ENCODE data around the gene MAP3K7. TPM values are rescaled to one million over a fixed set of nuclear protein-coding genes. Genes with fewer than 3 reads are reported as not detected.

MAP3K7 gene
- total and polyA plus RNA-seq, 2 of the 4 experiments (the other 2 are of a cell fraction): 26.5 to 29.9 TPM

DNA sequence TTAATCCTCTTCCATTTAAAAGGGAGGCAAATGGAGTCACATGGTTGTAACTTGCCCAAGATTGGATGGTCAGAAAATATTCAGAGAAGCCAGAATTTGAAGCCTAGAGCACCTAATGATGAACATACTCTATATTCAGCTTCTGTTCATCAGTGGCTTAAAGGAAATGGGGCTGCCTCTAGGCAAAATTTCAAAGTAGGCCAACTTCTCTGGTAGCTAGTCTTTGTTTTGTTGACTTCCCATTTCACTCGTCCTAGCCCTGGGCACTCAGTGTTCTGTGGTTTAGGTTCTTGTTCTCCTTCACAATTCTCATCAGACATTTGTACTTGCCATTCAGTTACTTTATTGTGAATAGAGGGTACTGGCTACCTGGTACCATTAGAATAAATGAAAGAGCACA is 13.2 kb downstream of the MAP3K7 start:
- no peak overlapping the region for H3K4me3 ChIP-seq (ENCODE audit: insufficient read depth, low read depth, low read length)
- no peak overlapping the region for H3K4ac ChIP-seq (ENCODE audit: low read depth, low read length)
- no CpG with 5 or more reads among the region's 1 CpG for WGBS, 2 experiments (ENCODE audit: extremely low coverage in 2 of 2, insufficient read length in 1 of 2)
- dilution Hi-C loops (cut with HindIII; ENCODE audit: low sequenced_read_pairs, unreplicated experiment): no loop called here
- H3K9me3 ChIP-seq (ENCODE audit: control insufficient read depth, insufficient read depth, low read length): no peaks in the 10 kb centered on the region
- no peak overlapping the region for H3K4me2 ChIP-seq (ENCODE audit: low read depth, low read length)
- H3K27me3 ChIP-seq (ENCODE audit: control insufficient read depth, insufficient read depth, low read length): no peaks in the 10 kb centered on the region
- peaks cover 37% of the 10 kb centered on the region for H4K20me1 ChIP-seq (ENCODE audit: insufficient read depth, low read length)
- TF ChIP-seq RCOR1 (IDR thresholded peaks at IDR 0.05; ENCODE audit: insufficient replicate concordance, low read length): no peak
- no peak for TF ChIP-seq SMC3 (IDR thresholded peaks at IDR 0.05; ENCODE audit: low read depth, low read length)
- no peak for TF ChIP-seq MXI1 (IDR thresholded peaks at IDR 0.05; ENCODE audit: borderline replicate concordance, low read depth, low read length)
- TF ChIP-seq FOS (IDR thresholded peaks at IDR 0.05; ENCODE audit: low read depth, low read length): no peak
- no peak for TF ChIP-seq CHD1 (IDR thresholded peaks at IDR 0.05; ENCODE audit: low read depth, low read length)
- TF ChIP-seq, protein P1, sequence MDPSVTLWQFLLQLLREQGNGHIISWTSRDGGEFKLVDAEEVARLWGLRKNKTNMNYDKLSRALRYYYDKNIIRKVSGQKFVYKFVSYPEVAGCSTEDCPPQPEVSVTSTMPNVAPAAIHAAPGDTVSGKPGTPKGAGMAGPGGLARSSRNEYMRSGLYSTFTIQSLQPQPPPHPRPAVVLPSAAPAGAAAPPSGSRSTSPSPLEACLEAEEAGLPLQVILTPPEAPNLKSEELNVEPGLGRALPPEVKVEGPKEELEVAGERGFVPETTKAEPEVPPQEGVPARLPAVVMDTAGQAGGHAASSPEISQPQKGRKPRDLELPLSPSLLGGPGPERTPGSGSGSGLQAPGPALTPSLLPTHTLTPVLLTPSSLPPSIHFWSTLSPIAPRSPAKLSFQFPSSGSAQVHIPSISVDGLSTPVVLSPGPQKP (IDR thresholded peaks at IDR 0.05; ENCODE audit: borderline replicate concordance, low read depth, low read length): no peak
- TF ChIP-seq MAFK (IDR thresholded peaks at IDR 0.05; ENCODE audit: low read depth, low read length): no peak
- no peak for TF ChIP-seq NFE2L2 (IDR thresholded peaks at IDR 0.05; ENCODE audit: low read depth, low read length)
- TF ChIP-seq, protein P2, sequence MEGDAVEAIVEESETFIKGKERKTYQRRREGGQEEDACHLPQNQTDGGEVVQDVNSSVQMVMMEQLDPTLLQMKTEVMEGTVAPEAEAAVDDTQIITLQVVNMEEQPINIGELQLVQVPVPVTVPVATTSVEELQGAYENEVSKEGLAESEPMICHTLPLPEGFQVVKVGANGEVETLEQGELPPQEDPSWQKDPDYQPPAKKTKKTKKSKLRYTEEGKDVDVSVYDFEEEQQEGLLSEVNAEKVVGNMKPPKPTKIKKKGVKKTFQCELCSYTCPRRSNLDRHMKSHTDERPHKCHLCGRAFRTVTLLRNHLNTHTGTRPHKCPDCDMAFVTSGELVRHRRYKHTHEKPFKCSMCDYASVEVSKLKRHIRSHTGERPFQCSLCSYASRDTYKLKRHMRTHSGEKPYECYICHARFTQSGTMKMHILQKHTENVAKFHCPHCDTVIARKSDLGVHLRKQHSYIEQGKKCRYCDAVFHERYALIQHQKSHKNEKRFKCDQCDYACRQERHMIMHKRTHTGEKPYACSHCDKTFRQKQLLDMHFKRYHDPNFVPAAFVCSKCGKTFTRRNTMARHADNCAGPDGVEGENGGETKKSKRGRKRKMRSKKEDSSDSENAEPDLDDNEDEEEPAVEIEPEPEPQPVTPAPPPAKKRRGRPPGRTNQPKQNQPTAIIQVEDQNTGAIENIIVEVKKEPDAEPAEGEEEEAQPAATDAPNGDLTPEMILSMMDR (conservative IDR thresholded peaks at IDR 0.05; ENCODE audit: low read depth, low read length): no peak
- TF ChIP-seq POLR2A (IDR thresholded peaks at IDR 0.05; ENCODE audit: low read depth, low read length): no peak
- no peak for TF ChIP-seq RFX5 (IDR thresholded peaks at IDR 0.05; ENCODE audit: low read depth, low read length)
- TF ChIP-seq, protein P3, sequence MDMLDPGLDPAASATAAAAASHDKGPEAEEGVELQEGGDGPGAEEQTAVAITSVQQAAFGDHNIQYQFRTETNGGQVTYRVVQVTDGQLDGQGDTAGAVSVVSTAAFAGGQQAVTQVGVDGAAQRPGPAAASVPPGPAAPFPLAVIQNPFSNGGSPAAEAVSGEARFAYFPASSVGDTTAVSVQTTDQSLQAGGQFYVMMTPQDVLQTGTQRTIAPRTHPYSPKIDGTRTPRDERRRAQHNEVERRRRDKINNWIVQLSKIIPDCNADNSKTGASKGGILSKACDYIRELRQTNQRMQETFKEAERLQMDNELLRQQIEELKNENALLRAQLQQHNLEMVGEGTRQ (IDR thresholded peaks at IDR 0.05; ENCODE audit: low read depth, low read length): no peak
- peaks cover 4% of the 10 kb centered on the region; the same call in 1 of the 2 replicates for H3K4me1 ChIP-seq (ENCODE audit: control insufficient read depth, insufficient read depth, low read length)
- peaks cover 11% of the 10 kb centered on the region; the same call in 1 of the 2 replicates for H3K9me1 ChIP-seq (ENCODE audit: insufficient read depth, low read length)
- no peak overlapping the region for H2AK5ac ChIP-seq (ENCODE audit: low read depth, low read length)
- ChIA-PET POLR2A (ENCODE audit: unreplicated experiment) (no interaction called here), CTCF (interaction anchor here (0.7 kb wide), 1 partner anchor 615 kb away, joined by 3 read pairs; no protein-coding TSS in a partner anchor)
- H3K14ac ChIP-seq (replicated peaks; ENCODE audit: low read depth, low read length): no peak overlapping the region
- no peak for DNase-seq
- H3K56ac ChIP-seq (ENCODE audit: extremely low read depth, insufficient read depth, low read length): no peak overlapping the region
- no peak overlapping the region for H2BK15ac ChIP-seq (ENCODE audit: low read depth, low read length)
- BruUV-seq (replicated peaks): no TSS peak
- no peak overlapping the region for H2BK120ac ChIP-seq (ENCODE audit: low read depth, low read length)
- no peak overlapping the region for H2AK9ac ChIP-seq (replicated peaks; ENCODE audit: low read depth, low read length, poor library complexity)
- in situ Hi-C loops (cut with MboI; ENCODE audit: low sequenced_read_pairs): no loop called here
- H4K5ac ChIP-seq (ENCODE audit: low read depth, low read length): no peak overlapping the region
- no peak overlapping the region for H2BK5ac ChIP-seq (ENCODE audit: low read depth, low read length, poor library complexity, severe bottlenecking)
- intact Hi-C loops (cut with micrococcal nuclease): no loop called here
- H3K79me1 ChIP-seq (ENCODE audit: low read depth in 1 of 2, low read length in 2 of 2): peaks cover 29 to 39% of the 10 kb centered on the region in 2 experiments; a peak in 3 of 4 replicates
- no peak overlapping the region for H3K23ac ChIP-seq (ENCODE audit: low read depth, low read length)
- no peak overlapping the region for H4K8ac ChIP-seq (ENCODE audit: low read depth in 2 of 2, low read length in 2 of 2)
- no peak overlapping the region for H4K91ac ChIP-seq (ENCODE audit: insufficient read depth, low read depth, low read length)
- no peak overlapping the region for H2AFZ ChIP-seq (replicated peaks; ENCODE audit: low read length, poor library complexity)
- no peaks in the 10 kb centered on the region for H3K36me3 ChIP-seq (ENCODE audit: control insufficient read depth, insufficient read depth, low read length)
- H3K27ac ChIP-seq (ENCODE audit: insufficient read depth, low read length): no peak overlapping the region
- no peak for ATAC-seq (ENCODE audit: low read depth)
- no peak overlapping the region for H2BK20ac ChIP-seq (ENCODE audit: low read depth, low read length)
- no peak overlapping the region for H3K9ac ChIP-seq (ENCODE audit: low read depth, low read length)
- no peak overlapping the region for H3K18ac ChIP-seq (ENCODE audit: low read depth, low read length)
